Panc1 (cell line): ENCODE results near the gene RABGAP1L.

ENCODE experiments used
- CTCF ChIP-seq: fragments of 450-650 bp; IDR thresholded peaks from 2 replicates; pipeline ENCODE4 v1.5.1; 2017; ENCODE audit warnings: mild to moderate bottlenecking
- POLR2AphosphoS5 ChIP-seq: IDR thresholded peaks from 2 replicates; pipeline ENCODE4 v1.6.1; 2012; ENCODE audit warnings: mild to moderate bottlenecking, low read depth, low read length, moderate library complexity
- SIN3A ChIP-seq: IDR thresholded peaks from 2 replicates; pipeline ENCODE4 v1.6.1; 2012; ENCODE audit warnings: low read depth, mild to moderate bottlenecking, low read length, moderate library complexity, borderline replicate concordance; ENCODE audit not compliant: insufficient read depth
- TF ChIP-seq, protein P1 (sequence below), 2 experiments: IDR thresholded peaks; 2 replicates each; pipeline ENCODE4 v1.6.1; 2011 to 2012; ENCODE audit warnings: low read depth in 2 of 2, control low read depth in 1 of 2, low read length in 1 of 2, mild to moderate bottlenecking in 1 of 2, moderate library complexity in 1 of 2; ENCODE audit not compliant: insufficient read depth in 1 of 2

GRCh38 chr1:174720618-174721017, 561.3 kb downstream of the RABGAP1L start:
- TF ChIP-seq POLR2AphosphoS5 (no peak), CTCF (no peak), SIN3A (no peak)
- TF ChIP-seq, protein P1, sequence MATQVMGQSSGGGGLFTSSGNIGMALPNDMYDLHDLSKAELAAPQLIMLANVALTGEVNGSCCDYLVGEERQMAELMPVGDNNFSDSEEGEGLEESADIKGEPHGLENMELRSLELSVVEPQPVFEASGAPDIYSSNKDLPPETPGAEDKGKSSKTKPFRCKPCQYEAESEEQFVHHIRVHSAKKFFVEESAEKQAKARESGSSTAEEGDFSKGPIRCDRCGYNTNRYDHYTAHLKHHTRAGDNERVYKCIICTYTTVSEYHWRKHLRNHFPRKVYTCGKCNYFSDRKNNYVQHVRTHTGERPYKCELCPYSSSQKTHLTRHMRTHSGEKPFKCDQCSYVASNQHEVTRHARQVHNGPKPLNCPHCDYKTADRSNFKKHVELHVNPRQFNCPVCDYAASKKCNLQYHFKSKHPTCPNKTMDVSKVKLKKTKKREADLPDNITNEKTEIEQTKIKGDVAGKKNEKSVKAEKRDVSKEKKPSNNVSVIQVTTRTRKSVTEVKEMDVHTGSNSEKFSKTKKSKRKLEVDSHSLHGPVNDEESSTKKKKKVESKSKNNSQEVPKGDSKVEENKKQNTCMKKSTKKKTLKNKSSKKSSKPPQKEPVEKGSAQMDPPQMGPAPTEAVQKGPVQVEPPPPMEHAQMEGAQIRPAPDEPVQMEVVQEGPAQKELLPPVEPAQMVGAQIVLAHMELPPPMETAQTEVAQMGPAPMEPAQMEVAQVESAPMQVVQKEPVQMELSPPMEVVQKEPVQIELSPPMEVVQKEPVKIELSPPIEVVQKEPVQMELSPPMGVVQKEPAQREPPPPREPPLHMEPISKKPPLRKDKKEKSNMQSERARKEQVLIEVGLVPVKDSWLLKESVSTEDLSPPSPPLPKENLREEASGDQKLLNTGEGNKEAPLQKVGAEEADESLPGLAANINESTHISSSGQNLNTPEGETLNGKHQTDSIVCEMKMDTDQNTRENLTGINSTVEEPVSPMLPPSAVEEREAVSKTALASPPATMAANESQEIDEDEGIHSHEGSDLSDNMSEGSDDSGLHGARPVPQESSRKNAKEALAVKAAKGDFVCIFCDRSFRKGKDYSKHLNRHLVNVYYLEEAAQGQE (IDR thresholded peaks at IDR 0.05; ENCODE audit: insufficient read depth in 1 of 2, low read depth in 2 of 2, low read length in 1 of 2), result no peak
